HG03139 (cell line): ENCODE data around the gene NAIF1.
"Not testable (repeated sequence)": the region's sequence is repeated elsewhere in the genome, so short reads cannot be mapped to it uniquely, and the experiment has no call there.

Experiments used
- ATAC-seq: cut with Tn5 transposase; IDR thresholded peaks from one replicate; pipeline ENCODE4 v1.9.1; 2021; ENCODE audit not compliant: unreplicated experiment

NAIF1 gene

GRCh38 chr9:128062279-128062678 is 4.8 kb downstream of the NAIF1 start:
- ATAC-seq, result no peak

GRCh38 chr9:128061275-128061960 is 5.7 kb downstream of the NAIF1 start:
- ATAC-seq, result no peak

GRCh38 chr9:128059365-128059983 is 7.6 kb downstream of the NAIF1 start:
- ATAC-seq, result no peak

GRCh38 chr9:128057724-128058409 is 9.3 kb downstream of the NAIF1 start:
- no peak for ATAC-seq

GRCh38 chr9:128056887-128057723 is 10.0 kb downstream of the NAIF1 start:
- no peak for ATAC-seq

GRCh38 chr9:128056086-128056485 is 11.0 kb downstream of the NAIF1 start:
- no peak for ATAC-seq

- ATAC-seq, result no peak
Measured at GRCh38 chr9:128055344-128056040, 11.6 kb downstream of the NAIF1 start.

- ATAC-seq, result no peak
Measured at GRCh38 chr9:128054087-128054486, 13.0 kb downstream of the NAIF1 start.

GRCh38 chr9:128053560-128053959 is 13.6 kb downstream of the NAIF1 start:
- no peak for ATAC-seq

GRCh38 chr9:128051932-128052709 is 15.0 kb downstream of the NAIF1 start:
- no peak for ATAC-seq

- no peak for ATAC-seq
Measured at GRCh38 chr9:128049843-128050242, 17.3 kb downstream of the NAIF1 start.

- ATAC-seq, result no peak
Measured at GRCh38 chr9:128048663-128049062, 18.5 kb downstream of the NAIF1 start.

- ATAC-seq, result no peak
Measured at GRCh38 chr9:128047231-128047630, 19.9 kb downstream of the NAIF1 start.

- no peak for ATAC-seq
Measured at GRCh38 chr9:128045831-128046230, 21.3 kb downstream of the NAIF1 start.

- ATAC-seq, result not testable (repeated sequence)
Measured at GRCh38 chr9:128045409-128045808, 21.7 kb downstream of the NAIF1 start.

- ATAC-seq, result no peak
Measured at GRCh38 chr9:128043467-128043868, 23.7 kb downstream of the NAIF1 start.

GRCh38 chr9:128042043-128042442 is 25.1 kb downstream of the NAIF1 start:
- ATAC-seq, result no peak

- not testable (repeated sequence) for ATAC-seq
Measured at GRCh38 chr9:128040783-128041182, 26.3 kb downstream of the NAIF1 start.

GRCh38 chr9:128036522-128036921 is 30.6 kb downstream of the NAIF1 start:
- ATAC-seq, result not testable (repeated sequence)
